Neuronal stem cell (in vitro differentiated cells): ENCODE measurements around the gene TFF3.

Source experiments
- DNase-seq: peaks from one replicate; pipeline ENCODE4 v3.0.0-alpha.2; 2013; ENCODE audit warnings: low spot score
- H2AFZ ChIP-seq: one replicate; pipeline ENCODE4 v1.6.1; 2013; ENCODE audit warnings: mild to moderate bottlenecking, low read length, inconsistent platforms
- H2AK5ac ChIP-seq: 2 replicates; pipeline ENCODE4 v1.6.1; 2013; ENCODE audit warnings: low read depth, mild to moderate bottlenecking, inconsistent platforms, low read length, moderate library complexity, mixed read lengths
- H2BK120ac ChIP-seq: 2 replicates; pipeline ENCODE4 v1.6.1; 2013; ENCODE audit warnings: low read depth, mild to moderate bottlenecking, inconsistent platforms, low read length, moderate library complexity, mixed read lengths
- H2BK12ac ChIP-seq: one replicate; pipeline ENCODE4 v1.6.1; 2013; ENCODE audit warnings: low read length, inconsistent platforms
- H2BK15ac ChIP-seq: 2 replicates; pipeline ENCODE4 v1.6.1; 2013; ENCODE audit warnings: mild to moderate bottlenecking, low read length, inconsistent platforms, mixed read lengths
- H2BK5ac ChIP-seq: one replicate; pipeline ENCODE4 v1.6.1; 2013; ENCODE audit warnings: inconsistent platforms, mild to moderate bottlenecking, low read length, moderate library complexity
- H3K14ac ChIP-seq: one replicate; pipeline ENCODE4 v1.6.1; 2013; ENCODE audit warnings: low read length, inconsistent platforms
- H3K18ac ChIP-seq: 2 replicates; pipeline ENCODE4 v1.6.1; 2013; ENCODE audit warnings: low read length, inconsistent platforms
- H3K23ac ChIP-seq: 2 replicates; pipeline ENCODE4 v1.6.1; 2013; ENCODE audit warnings: low read depth, mild to moderate bottlenecking, mixed read lengths, low read length, inconsistent platforms; ENCODE audit not compliant: poor library complexity
- H3K27ac ChIP-seq: replicated peaks from 3 replicates; pipeline ENCODE4 v1.5.1; 2013; ENCODE audit warnings: low read length, inconsistent platforms
- H3K27me3 ChIP-seq, 3 experiments: 2 replicates each; pipeline ENCODE4 v1.6.1; 2013; ENCODE audit warnings: low read length in 3 of 3, mild to moderate bottlenecking in 2 of 3, inconsistent platforms in 1 of 3, low read depth in 1 of 3, mixed read lengths in 1 of 3, moderate library complexity in 1 of 3; ENCODE audit not compliant: control insufficient read depth in 3 of 3, insufficient read depth in 3 of 3
- H3K36me3 ChIP-seq, 2 donors: replicated peaks in 1 of 2; 2 replicates each; pipeline ENCODE4 v1.6.1; 2013; ENCODE audit warnings: low read length in 2 of 2; ENCODE audit not compliant: control insufficient read depth in 2 of 2, insufficient read depth in 2 of 2
- H3K4ac ChIP-seq: 2 replicates; pipeline ENCODE4 v1.6.1; 2013; ENCODE audit warnings: inconsistent platforms, mild to moderate bottlenecking, low read length, moderate library complexity
- H3K4me1 ChIP-seq, 2 donors: 1 replicate in 1 of 2; 2 replicates in 1 of 2; pipeline ENCODE4 v1.6.1; 2013; ENCODE audit warnings: low read length in 2 of 2, low read depth in 1 of 2; ENCODE audit not compliant: control insufficient read depth in 2 of 2, insufficient read depth in 1 of 2
- H3K4me2 ChIP-seq: one replicate; pipeline ENCODE4 v1.6.1; 2013; ENCODE audit warnings: mild to moderate bottlenecking, low read length, inconsistent platforms; ENCODE audit not compliant: insufficient read depth, poor library complexity, severe bottlenecking
- H3K4me3 ChIP-seq, 2 donors: 2 replicates each; pipeline ENCODE4 v1.5.1; 2013; ENCODE audit warnings: low read length in 2 of 2, mild to moderate bottlenecking in 2 of 2, inconsistent platforms in 1 of 2, moderate library complexity in 1 of 2
- H3K79me1 ChIP-seq: one replicate; pipeline ENCODE4 v1.6.1; 2013; ENCODE audit warnings: low read depth, mild to moderate bottlenecking, inconsistent platforms, low read length, moderate library complexity
- H3K9ac ChIP-seq: one replicate; pipeline ENCODE4 v1.6.1; 2013; ENCODE audit warnings: mild to moderate bottlenecking, low read depth, low read length, inconsistent platforms; ENCODE audit not compliant: poor library complexity
- H3K9me3 ChIP-seq, 2 donors: replicated peaks in 1 of 2; 2 replicates each; pipeline versions ENCODE3 to v1.6.1; 2013; ENCODE audit warnings: low read length in 2 of 2, mild to moderate bottlenecking in 2 of 2, inconsistent platforms in 1 of 2, low read depth in 1 of 2, mixed read lengths in 1 of 2, moderate library complexity in 1 of 2; ENCODE audit not compliant: control insufficient read depth in 2 of 2, insufficient read depth in 1 of 2
- H4K8ac ChIP-seq: one replicate; pipeline ENCODE4 v1.6.1; 2013; ENCODE audit warnings: low read depth, mild to moderate bottlenecking, inconsistent platforms, low read length, moderate library complexity
- H4K91ac ChIP-seq: one replicate; pipeline ENCODE4 v1.6.1; 2013; ENCODE audit warnings: low read length, low read depth, mild to moderate bottlenecking, inconsistent platforms; ENCODE audit not compliant: poor library complexity
- WGBS, 2 donors: extraction: QIAGEN DNeasy Blood & Tissue Kit; methylation state at CpG; one replicate each; pipeline ENCODE4 v1.1.7; 2013; ENCODE audit warnings: missing lambda C conversion rate in 2 of 2, mixed read lengths in 1 of 2; ENCODE audit not compliant: insufficient read length in 2 of 2, insufficient replicate concordance in 1 of 2; ENCODE audit errors: extremely low coverage in 2 of 2; 5-methylcytosine and 5-hydroxymethylcytosine counted together

Gene TFF3

GRCh38 chr21:42362198-42362597, 47.0 kb upstream of the TFF3 start:
- Histone ChIP-seq H3K27me3 (no peaks in the 10 kb centered on the region), H3K18ac (no peak overlapping the region), H2AK5ac (no peak overlapping the region), H2BK120ac (no peak overlapping the region), H3K23ac (peak overlapping the region; percentile 44), H2AFZ (no peak overlapping the region), H3K4me3 (no peak overlapping the region), H3K4ac (no peak overlapping the region), H4K91ac (no peak overlapping the region), H3K9me3 (peaks cover 0 to 6% of the 10 kb centered on the region in 2 donors), H2BK15ac (no peak overlapping the region), H2BK12ac (no peak overlapping the region), H3K79me1 (no peaks in the 10 kb centered on the region), H3K36me3 (no peaks in the 10 kb centered on the region), H3K4me1 (no peaks in the 10 kb centered on the region), H3K9ac (no peak overlapping the region), H4K8ac (no peak overlapping the region), H3K27ac (no peak overlapping the region), H2BK5ac (no peak overlapping the region), H3K4me2 (no peak overlapping the region), H3K14ac (no peak overlapping the region)
- no peak for DNase-seq
- no CpG with 5 or more reads among the region's 12 CpGs for WGBS, 2 donors

GRCh38 chr21:42361286-42361685, 46.1 kb upstream of the TFF3 start:
- no peaks in the 10 kb centered on the region for H3K4me1 ChIP-seq
- H3K27me3 ChIP-seq: no peaks in the 10 kb centered on the region
- peaks cover 0 to 6% of the 10 kb centered on the region in 2 donors for H3K9me3 ChIP-seq
- no peak for DNase-seq
- H2AFZ ChIP-seq: no peak overlapping the region
- H3K9ac ChIP-seq: no peak overlapping the region
- no peak overlapping the region for H2BK120ac ChIP-seq
- H3K23ac ChIP-seq: no peak overlapping the region
- H3K14ac ChIP-seq: no peak overlapping the region
- H3K27ac ChIP-seq: no peak overlapping the region
- H3K36me3 ChIP-seq: no peaks in the 10 kb centered on the region
- no peak overlapping the region for H2AK5ac ChIP-seq
- no peak overlapping the region for H3K4me3 ChIP-seq
- no peak overlapping the region for H4K91ac ChIP-seq
- no peak overlapping the region for H2BK12ac ChIP-seq
- H2BK15ac ChIP-seq: no peak overlapping the region
- H3K4ac ChIP-seq: no peak overlapping the region
- H3K18ac ChIP-seq: peak overlapping the region; percentile 34
- no peak overlapping the region for H4K8ac ChIP-seq
- no peaks in the 10 kb centered on the region for H3K79me1 ChIP-seq
- H3K4me2 ChIP-seq: no peak overlapping the region
- WGBS, 2 donors: no CpG with 5 or more reads among the region's 7 CpGs
- H2BK5ac ChIP-seq: no peak overlapping the region

GRCh38 chr21:42360317-42360716, 45.1 kb upstream of the TFF3 start:
- no peak overlapping the region for H3K23ac ChIP-seq
- H2BK15ac ChIP-seq: no peak overlapping the region
- no peak overlapping the region for H4K91ac ChIP-seq
- H3K9me3 ChIP-seq: peaks cover 0 to 8% of the 10 kb centered on the region in 2 donors
- DNase-seq: no peak
- H3K14ac ChIP-seq: no peak overlapping the region
- H3K4me1 ChIP-seq: no peaks in the 10 kb centered on the region
- no peak overlapping the region for H2AK5ac ChIP-seq
- no peak overlapping the region for H3K4ac ChIP-seq
- no peak overlapping the region for H3K27ac ChIP-seq
- no peak overlapping the region for H3K4me2 ChIP-seq
- H3K79me1 ChIP-seq: no peaks in the 10 kb centered on the region
- H2BK12ac ChIP-seq: no peak overlapping the region
- no peak overlapping the region for H2BK5ac ChIP-seq
- H4K8ac ChIP-seq: no peak overlapping the region
- no peak overlapping the region for H3K9ac ChIP-seq
- no peaks in the 10 kb centered on the region for H3K36me3 ChIP-seq
- no peak overlapping the region for H2BK120ac ChIP-seq
- no peaks in the 10 kb centered on the region for H3K27me3 ChIP-seq
- H3K4me3 ChIP-seq: no peak overlapping the region
- no CpG with 5 or more reads among the region's 2 CpGs for WGBS, 2 donors
- H2AFZ ChIP-seq: no peak overlapping the region
- H3K18ac ChIP-seq: no peak overlapping the region

GRCh38 chr21:42358937-42359336, 43.7 kb upstream of the TFF3 start:
- no peak overlapping the region for H2AFZ ChIP-seq
- no peak overlapping the region for H3K4ac ChIP-seq
- no peaks in the 10 kb centered on the region for H3K27me3 ChIP-seq
- no peak overlapping the region for H3K27ac ChIP-seq
- no peak overlapping the region for H2BK120ac ChIP-seq
- H2BK12ac ChIP-seq: no peak overlapping the region
- H2BK15ac ChIP-seq: no peak overlapping the region
- H3K9me3 ChIP-seq: peaks cover 0 to 8% of the 10 kb centered on the region in 2 donors
- no peak overlapping the region for H3K9ac ChIP-seq
- WGBS, 2 donors: no CpG with 5 or more reads among the region's 13 CpGs
- H3K4me3 ChIP-seq: no peak overlapping the region
- H3K79me1 ChIP-seq: no peaks in the 10 kb centered on the region
- no peak overlapping the region for H2AK5ac ChIP-seq
- H4K91ac ChIP-seq: no peak overlapping the region
- H3K18ac ChIP-seq: peak overlapping the region; percentile 21
- H3K4me2 ChIP-seq: no peak overlapping the region
- H3K36me3 ChIP-seq: no peaks in the 10 kb centered on the region
- H3K14ac ChIP-seq: no peak overlapping the region
- H2BK5ac ChIP-seq: no peak overlapping the region
- H3K4me1 ChIP-seq: no peaks in the 10 kb centered on the region
- no peak overlapping the region for H4K8ac ChIP-seq
- DNase-seq: no peak
- H3K23ac ChIP-seq: no peak overlapping the region
